Keratinocyte (primary cell): ENCODE measurements around the gene ARMC9. TPM values are rescaled to one million over a fixed set of nuclear protein-coding genes. Genes with fewer than 3 reads are reported as not detected.

Experiments used
- DNase-seq: peaks from one replicate; pipeline ENCODE4 v3.0.0-alpha.2; 2011; ENCODE audit warnings: low read depth, missing footprints, low spot score
- FAIRE-seq: peaks from 2 replicates; lab custom pipeline; 2011; peaks lifted over from hg19 to GRCh38; lab: Jason Lieb, UNC
- H2AFZ ChIP-seq: 2 replicates; pipeline ENCODE4 v1.6.0; 2012; ENCODE audit warnings: low read length, control low read depth, inconsistent platforms; ENCODE audit not compliant: control insufficient read depth
- H3K27ac ChIP-seq: 2 replicates; pipeline ENCODE4 v1.5.1; 2011; ENCODE audit warnings: low read length; ENCODE audit not compliant: control insufficient read depth, insufficient read depth
- H3K27me3 ChIP-seq: 3 replicates; pipeline ENCODE4 v1.6.0; 2011; ENCODE audit warnings: low read length; ENCODE audit not compliant: control insufficient read depth, insufficient read depth; ENCODE audit errors: extremely low read depth
- H3K36me3 ChIP-seq, 2 experiments: 2 replicates in 1 of 2; 3 replicates in 1 of 2; pipeline ENCODE4 v1.5.1; 2011; ENCODE audit warnings: low read length in 2 of 2, mild to moderate bottlenecking in 1 of 2; ENCODE audit not compliant: control insufficient read depth in 2 of 2, insufficient read depth in 2 of 2; ENCODE audit errors: extremely low read depth in 1 of 2
- H3K4me1 ChIP-seq: 3 replicates; pipeline ENCODE4 v1.5.1; 2011; ENCODE audit warnings: low read length; ENCODE audit not compliant: control insufficient read depth, insufficient read depth; ENCODE audit errors: extremely low read depth
- H3K4me2 ChIP-seq: 3 replicates; pipeline ENCODE4 v1.6.0; 2011; ENCODE audit warnings: low read depth, low read length; ENCODE audit not compliant: control insufficient read depth, insufficient read depth; ENCODE audit errors: extremely low read depth
- H3K4me3 ChIP-seq, 3 experiments: fragments of 200-600 bp in 1 of 3; sonication (generic) in 1 of 3; 2 replicates in 2 of 3; 3 replicates in 1 of 3; pipeline ENCODE4 v1.5.1; 2011 to 2016; ENCODE audit warnings: low read length in 3 of 3, mild to moderate bottlenecking in 3 of 3, control low read depth in 2 of 3, inconsistent platforms in 1 of 3, low read depth in 1 of 3, mixed read lengths in 1 of 3, mixed run types in 1 of 3, moderate library complexity in 1 of 3; ENCODE audit not compliant: control insufficient read depth in 2 of 3, insufficient read depth in 2 of 3; ENCODE audit errors: extremely low read depth in 1 of 3
- H3K79me2 ChIP-seq: 2 replicates; pipeline ENCODE4 v1.6.0; 2012; ENCODE audit warnings: low read length; ENCODE audit not compliant: control insufficient read depth, insufficient read depth
- H3K9ac ChIP-seq: 3 replicates; pipeline ENCODE4 v1.6.0; 2011; ENCODE audit warnings: low read length; ENCODE audit not compliant: control insufficient read depth, insufficient read depth; ENCODE audit errors: extremely low read depth
- H3K9me1 ChIP-seq: 3 replicates; pipeline ENCODE4 v1.6.0; 2011; ENCODE audit warnings: low read length; ENCODE audit not compliant: control insufficient read depth, insufficient read depth; ENCODE audit errors: extremely low read depth
- H3K9me3 ChIP-seq: 2 replicates; pipeline ENCODE4 v1.5.1; 2012; ENCODE audit warnings: low read depth, low read length; ENCODE audit not compliant: control insufficient read depth
- H4K20me1 ChIP-seq: 3 replicates; pipeline ENCODE4 v1.6.0; 2011; ENCODE audit warnings: low read length; ENCODE audit not compliant: control insufficient read depth, insufficient read depth; ENCODE audit errors: extremely low read depth
- EZH2 ChIP-seq: IDR thresholded peaks from one replicate; pipeline ENCODE4 v1.6.1; 2012; ENCODE audit warnings: inconsistent platforms, mild to moderate bottlenecking, low read length, moderate library complexity
- dilution Hi-C: fragments of 300-500 bp; cut with MboI; formaldehyde crosslinking; loops from one replicate; pipeline ENCODE4 v1.7.0; 2020; ENCODE audit warnings: low sequenced_read_pairs; ENCODE audit not compliant: extremely low pct_ligation_motif_present
- polyA plus RNA-seq, 5 experiments: library from polyadenylated mRNA; depleted of rRNA in 3 of 5; stranded (reverse) in 3 of 5; stranded (forward) in 1 of 5; unstranded in 1 of 5; fragments of >200 nt; gene quantifications; 1 replicate in 1 of 5; 2 replicates in 3 of 5; 3 replicates in 1 of 5; pipeline versions ENCODE4 v1.2.1 to v1.2.3, GENCODE V29; 2011 to 2012; ENCODE audit warnings: missing spikeins in 2 of 5, low read depth in 1 of 5, low replicate concordance in 1 of 5
- TF ChIP-seq, protein P1 (sequence below), 3 experiments: IDR thresholded peaks in 1 of 3; conservative IDR thresholded peaks in 1 of 3; optimal IDR thresholded peaks in 1 of 3; 2 replicates in 2 of 3; 3 replicates in 1 of 3; pipeline versions ENCODE3 to v1.5.1; 2011; ENCODE audit warnings: low read length in 3 of 3, mild to moderate bottlenecking in 3 of 3, moderate library complexity in 2 of 3, control low read depth in 1 of 3, inconsistent platforms in 1 of 3; ENCODE audit not compliant: insufficient read depth in 2 of 3; ENCODE audit errors: extremely low read depth in 1 of 3

ARMC9 gene
- polyA plus RNA-seq, 1 donor (not counting 4 experiments of a cell fraction or from before 2014, with no cell fraction given): 16.2 TPM

DNA sequence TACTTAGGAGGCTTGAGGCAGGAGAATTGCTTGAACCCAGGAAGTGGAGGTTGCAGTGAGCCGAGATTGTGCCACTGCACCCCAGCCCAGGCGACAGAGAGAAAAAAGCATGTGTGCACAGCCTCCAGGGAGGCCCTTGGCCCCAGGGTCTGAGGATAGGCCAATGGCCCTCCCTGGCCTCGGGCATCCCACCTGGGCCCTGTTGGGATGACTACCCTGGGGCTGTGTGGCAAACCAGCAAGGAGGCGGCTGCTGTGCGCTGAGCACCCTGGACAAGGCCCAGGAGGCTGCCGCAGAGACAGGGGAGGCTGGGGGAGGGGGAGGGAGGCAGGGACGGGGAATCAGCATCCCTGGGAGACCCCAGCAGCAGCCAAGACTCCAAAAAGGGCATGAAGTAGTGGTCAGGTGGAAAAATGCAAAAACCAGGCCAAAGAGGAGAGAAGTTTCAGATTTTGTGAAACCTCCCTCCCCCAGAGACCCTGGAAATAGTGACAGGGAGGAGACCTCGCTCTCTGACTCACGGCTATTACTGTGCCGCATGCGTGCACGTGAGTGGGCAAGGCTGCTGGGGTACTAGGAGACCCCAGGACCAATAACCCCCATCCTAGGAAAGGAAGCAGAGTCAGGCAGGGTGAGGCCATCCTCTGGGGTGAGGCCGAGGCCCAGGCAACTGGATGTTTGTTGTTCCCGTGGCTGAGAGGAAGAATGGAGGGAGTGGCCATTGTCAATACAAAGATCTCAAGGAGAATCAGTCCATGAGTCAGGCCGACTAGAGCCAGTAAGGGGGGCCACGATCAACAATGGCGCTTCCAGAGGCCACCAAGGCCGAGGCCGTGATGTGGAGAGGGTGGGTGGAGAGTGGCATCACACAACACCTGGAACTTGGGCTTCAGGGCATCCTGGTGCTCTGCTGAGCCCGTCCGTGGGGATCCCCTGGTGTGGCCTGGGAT lies 181.1 kb downstream of the ARMC9 start:
- Histone ChIP-seq H4K20me1 (no peaks in the 10 kb centered on the region), H3K9me3 (peaks cover 3% of the 10 kb centered on the region), H3K4me2 (no peak overlapping the region), H3K36me3 (no peaks in the 10 kb centered on the region), H3K4me1 (peaks cover 6% of the 10 kb centered on the region), H2AFZ (no peak overlapping the region), H3K27me3 (no peaks in the 10 kb centered on the region), H3K79me2 (no peaks in the 10 kb centered on the region), H3K4me3 (no peak overlapping the region), H3K9ac (no peak overlapping the region), H3K27ac (no peak overlapping the region), H3K9me1 (no peaks in the 10 kb centered on the region)
- TF ChIP-seq EZH2: no peak
- TF ChIP-seq, protein P1, sequence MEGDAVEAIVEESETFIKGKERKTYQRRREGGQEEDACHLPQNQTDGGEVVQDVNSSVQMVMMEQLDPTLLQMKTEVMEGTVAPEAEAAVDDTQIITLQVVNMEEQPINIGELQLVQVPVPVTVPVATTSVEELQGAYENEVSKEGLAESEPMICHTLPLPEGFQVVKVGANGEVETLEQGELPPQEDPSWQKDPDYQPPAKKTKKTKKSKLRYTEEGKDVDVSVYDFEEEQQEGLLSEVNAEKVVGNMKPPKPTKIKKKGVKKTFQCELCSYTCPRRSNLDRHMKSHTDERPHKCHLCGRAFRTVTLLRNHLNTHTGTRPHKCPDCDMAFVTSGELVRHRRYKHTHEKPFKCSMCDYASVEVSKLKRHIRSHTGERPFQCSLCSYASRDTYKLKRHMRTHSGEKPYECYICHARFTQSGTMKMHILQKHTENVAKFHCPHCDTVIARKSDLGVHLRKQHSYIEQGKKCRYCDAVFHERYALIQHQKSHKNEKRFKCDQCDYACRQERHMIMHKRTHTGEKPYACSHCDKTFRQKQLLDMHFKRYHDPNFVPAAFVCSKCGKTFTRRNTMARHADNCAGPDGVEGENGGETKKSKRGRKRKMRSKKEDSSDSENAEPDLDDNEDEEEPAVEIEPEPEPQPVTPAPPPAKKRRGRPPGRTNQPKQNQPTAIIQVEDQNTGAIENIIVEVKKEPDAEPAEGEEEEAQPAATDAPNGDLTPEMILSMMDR (optimal IDR thresholded peaks at IDR 0.05 in 1 of 3, IDR thresholded peaks at IDR 0.05 in 1 of 3, conservative IDR thresholded peaks at IDR 0.05 in 1 of 3; ENCODE audit: extremely low read depth in 1 of 3, insufficient read depth in 2 of 3, low read length in 3 of 3): no peak
- dilution Hi-C loops: no loop called here
- DNase-seq (no peak), FAIRE-seq (no peak)

DNA sequence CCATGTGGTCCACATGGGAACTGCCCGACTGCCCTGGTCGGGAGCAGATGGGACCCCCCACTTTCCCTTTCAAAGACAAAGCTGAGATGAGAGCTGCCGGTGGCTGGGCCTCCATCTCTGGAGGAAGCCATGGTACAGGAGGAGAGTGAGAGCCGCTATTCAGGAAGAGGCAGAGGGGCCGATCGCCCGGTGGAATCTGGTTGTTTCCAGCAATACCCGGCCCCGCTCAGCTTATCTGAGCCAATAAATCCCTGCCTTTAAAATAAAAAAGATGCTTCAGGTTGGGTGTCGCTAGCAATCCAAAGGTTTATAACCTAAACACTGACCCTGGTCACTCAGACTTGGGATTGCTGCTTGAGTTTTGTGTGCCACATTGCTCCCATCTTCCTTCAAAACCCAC lies 181.9 kb downstream of the ARMC9 start:
- Histone ChIP-seq H3K4me2 (no peak overlapping the region), H3K9me3 (peaks cover 5% of the 10 kb centered on the region), H3K27ac (no peak overlapping the region), H3K4me3 (no peak overlapping the region), H2AFZ (no peak overlapping the region), H3K79me2 (no peaks in the 10 kb centered on the region), H3K9ac (no peak overlapping the region), H3K27me3 (no peaks in the 10 kb centered on the region), H3K4me1 (peaks cover 6% of the 10 kb centered on the region), H4K20me1 (no peaks in the 10 kb centered on the region), H3K36me3 (no peaks in the 10 kb centered on the region), H3K9me1 (no peaks in the 10 kb centered on the region)
- no peak for DNase-seq
- dilution Hi-C loops: no loop called here
- no peak for FAIRE-seq
- TF ChIP-seq, protein P1 (optimal IDR thresholded peaks at IDR 0.05 in 1 of 3, IDR thresholded peaks at IDR 0.05 in 1 of 3, conservative IDR thresholded peaks at IDR 0.05 in 1 of 3; ENCODE audit: extremely low read depth in 1 of 3, insufficient read depth in 2 of 3, low read length in 3 of 3): no peak
- no peak for TF ChIP-seq EZH2
